GM12872 (cell line): ENCODE measurements around the gene ALAS1.

Experiments used
- TF ChIP-seq, protein P1 (sequence below): IDR thresholded peaks from 3 replicates; pipeline ENCODE4 v1.5.1; 2011; ENCODE audit warnings: low read depth, mild to moderate bottlenecking, low read length, moderate library complexity; ENCODE audit not compliant: insufficient read depth

The ALAS1 gene

DNA sequence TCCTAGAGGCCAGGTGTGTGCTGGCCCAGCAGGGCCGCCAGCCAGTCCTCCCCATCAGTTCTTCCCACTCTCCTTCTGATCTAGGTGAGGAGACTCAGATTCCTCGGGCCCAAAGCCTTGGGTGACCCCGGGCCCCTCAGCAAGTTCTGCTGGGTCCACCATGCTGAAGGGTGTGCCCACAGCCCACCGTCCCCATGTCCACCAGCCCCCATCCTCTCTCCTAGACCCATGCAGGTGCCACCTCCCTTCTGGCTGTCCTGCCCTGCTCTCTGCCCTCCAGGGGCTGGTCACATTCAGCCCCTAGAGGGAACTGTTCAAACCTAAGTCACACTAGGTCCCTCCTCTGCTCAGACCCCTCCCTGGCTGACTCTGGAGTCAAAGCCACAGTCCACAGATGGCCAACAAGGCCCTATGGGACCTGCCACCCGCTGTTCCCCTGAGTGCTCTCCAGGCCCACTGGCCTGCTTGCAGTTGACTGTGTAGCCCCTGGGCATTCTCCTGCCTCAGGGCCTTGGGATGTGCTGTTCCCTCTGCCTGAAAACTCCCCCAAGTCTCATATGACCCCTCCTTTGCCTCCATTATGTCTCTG lies 28.4 kb downstream of the ALAS1 start:
- TF ChIP-seq, protein P1, sequence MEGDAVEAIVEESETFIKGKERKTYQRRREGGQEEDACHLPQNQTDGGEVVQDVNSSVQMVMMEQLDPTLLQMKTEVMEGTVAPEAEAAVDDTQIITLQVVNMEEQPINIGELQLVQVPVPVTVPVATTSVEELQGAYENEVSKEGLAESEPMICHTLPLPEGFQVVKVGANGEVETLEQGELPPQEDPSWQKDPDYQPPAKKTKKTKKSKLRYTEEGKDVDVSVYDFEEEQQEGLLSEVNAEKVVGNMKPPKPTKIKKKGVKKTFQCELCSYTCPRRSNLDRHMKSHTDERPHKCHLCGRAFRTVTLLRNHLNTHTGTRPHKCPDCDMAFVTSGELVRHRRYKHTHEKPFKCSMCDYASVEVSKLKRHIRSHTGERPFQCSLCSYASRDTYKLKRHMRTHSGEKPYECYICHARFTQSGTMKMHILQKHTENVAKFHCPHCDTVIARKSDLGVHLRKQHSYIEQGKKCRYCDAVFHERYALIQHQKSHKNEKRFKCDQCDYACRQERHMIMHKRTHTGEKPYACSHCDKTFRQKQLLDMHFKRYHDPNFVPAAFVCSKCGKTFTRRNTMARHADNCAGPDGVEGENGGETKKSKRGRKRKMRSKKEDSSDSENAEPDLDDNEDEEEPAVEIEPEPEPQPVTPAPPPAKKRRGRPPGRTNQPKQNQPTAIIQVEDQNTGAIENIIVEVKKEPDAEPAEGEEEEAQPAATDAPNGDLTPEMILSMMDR = peak; percentile 30; the same call in 1 of the 3 replicates

DNA sequence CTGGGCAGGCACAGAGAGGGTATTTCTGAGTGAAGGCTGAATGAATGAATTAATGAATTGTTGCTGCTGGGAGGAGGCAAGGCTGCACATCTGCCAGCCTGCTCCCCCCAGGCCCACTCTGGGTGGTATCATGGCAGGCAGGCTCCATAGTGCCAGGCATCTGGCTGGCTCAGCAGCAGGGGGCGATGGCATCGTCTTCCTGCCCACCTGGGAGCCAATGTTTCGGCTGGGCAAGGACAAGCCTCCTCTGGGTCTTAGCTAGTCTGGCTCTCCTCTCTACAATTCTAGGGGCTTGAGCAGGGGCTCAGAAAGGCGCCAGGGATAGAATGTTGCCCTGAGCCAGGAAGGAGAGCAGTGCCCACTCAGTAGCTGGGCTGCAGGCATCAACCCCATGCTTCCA lies 29.2 kb downstream of the ALAS1 start:
- TF ChIP-seq, protein P1 = peak; percentile 26; the same call in 1 of the 3 replicates

DNA sequence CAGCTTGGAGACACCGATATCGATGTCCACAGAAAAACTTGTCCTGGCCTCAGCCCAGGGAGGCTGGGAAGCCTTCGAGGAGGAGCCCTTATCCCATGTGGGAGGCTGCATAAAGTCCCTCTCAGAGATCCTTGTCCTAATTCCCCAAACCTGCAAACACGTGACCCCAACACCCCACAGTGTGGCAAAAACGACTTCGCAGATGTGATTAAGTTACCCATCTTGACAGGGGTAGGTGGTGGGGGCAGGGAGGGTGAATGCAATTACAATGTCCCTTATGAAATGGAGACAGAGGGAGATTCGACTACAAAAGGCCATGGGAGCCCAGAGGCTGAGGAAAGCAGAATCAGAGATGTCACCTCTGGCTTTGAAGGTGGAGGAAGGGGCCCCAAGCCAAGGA lies 29.8 kb downstream of the ALAS1 start:
- TF ChIP-seq, protein P1 = no peak

DNA sequence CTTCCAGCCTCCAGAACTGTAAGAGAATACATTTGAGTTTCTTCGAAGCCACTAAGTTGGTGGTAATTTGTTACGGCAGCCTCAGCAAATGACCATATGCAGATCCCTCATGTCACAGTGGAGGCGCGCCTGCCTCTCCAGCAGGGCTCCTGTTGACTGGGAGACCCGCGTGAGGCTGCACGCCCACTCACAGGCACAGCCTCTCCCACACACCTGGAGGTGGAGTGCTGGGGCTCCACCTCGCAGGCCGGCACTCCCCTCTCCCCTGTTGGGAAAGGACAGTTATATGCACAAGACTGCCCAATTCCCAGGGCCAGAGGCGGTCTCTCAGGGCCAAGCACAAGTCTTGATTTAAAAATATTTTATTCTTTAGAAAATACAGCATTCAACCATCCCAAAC lies 30.3 kb downstream of the ALAS1 start:
- TF ChIP-seq, protein P1 = no peak

DNA sequence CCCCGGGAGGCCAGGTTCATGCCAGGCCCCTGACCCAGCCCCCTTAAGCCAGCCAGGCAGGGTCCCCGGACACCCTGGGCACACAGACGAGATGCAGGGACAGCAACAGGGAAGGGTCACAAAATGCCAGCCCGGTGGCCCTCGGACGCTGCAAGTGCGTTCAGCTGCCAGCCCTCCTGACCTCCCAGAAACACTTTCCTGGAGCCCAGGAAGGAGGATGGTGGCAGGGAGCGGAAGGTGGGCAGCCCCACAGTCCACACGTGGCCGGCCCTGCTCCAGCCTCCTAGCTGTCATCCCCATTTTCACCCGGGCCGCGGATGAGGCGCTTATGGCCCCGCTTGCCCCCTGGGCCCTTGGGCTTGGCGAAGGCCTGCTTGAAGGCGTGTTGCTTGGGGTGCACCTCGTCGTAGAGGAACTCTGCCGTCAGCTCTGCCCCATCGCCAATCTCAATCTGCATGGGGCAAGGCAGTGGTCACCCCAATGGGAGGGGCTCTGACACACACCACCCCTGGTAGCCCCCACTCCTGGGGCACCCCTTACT lies 30.9 kb downstream of the ALAS1 start:
- TF ChIP-seq, protein P1 = no peak

DNA sequence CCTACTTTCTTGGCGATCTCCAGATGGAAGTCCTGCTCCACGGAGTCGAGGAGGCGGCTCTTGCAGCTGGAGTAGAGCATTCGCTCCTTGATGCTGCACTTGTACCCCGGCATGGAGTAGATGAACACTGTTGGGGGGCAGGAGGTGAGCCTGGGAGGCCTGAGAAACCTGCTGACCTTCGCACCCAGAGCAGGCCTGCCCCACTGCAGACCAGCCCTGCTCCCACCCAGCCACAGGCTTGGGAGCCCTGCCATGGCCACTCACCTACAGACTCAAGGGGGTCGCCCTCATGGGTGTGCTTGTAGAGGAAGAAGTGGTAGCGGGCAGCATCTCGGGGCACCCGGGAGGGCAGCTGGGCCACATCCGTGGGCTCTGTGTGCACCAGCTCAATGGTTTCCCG lies 31.7 kb downstream of the ALAS1 start:
- TF ChIP-seq, protein P1 = no peak

DNA sequence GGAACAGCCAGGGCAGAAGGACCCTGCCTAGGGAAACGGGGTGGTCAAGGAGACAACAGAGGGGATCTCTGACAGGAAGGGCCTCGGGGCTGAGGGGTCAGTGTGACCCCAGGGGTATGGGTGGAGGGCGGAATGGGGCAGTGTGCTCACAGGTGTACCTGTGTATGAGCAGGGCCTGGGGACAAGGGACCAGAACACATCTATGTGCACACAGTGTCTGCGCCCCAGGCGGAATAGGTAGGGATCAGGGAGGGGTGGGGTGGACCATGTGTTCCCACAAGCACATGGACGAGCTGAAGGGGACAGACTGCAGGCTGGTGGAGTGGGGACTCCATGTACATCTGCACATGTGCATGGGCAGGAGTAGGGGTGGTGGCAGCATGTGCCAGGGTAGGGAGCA lies 32.5 kb downstream of the ALAS1 start:
- TF ChIP-seq, protein P1 = no peak
